Upper lobe of right lung (tissue), 1 donor: ENCODE results near the gene KIF1A. TPM values are rescaled to one million over a fixed set of nuclear protein-coding genes. Genes with fewer than 3 reads are reported as not detected.

Source experiments
- ATAC-seq: fragments of 200-7000 bp; cut with Tn5 transposase; one replicate; pipeline ENCODE4 v1.9.1; 2020; ENCODE audit warnings: mild to moderate bottlenecking, moderate library complexity
- DNase-seq: peaks from one replicate; pipeline ENCODE4 v3.0.0-alpha.2; 2020
- H3K27ac ChIP-seq: fragments of 200-600 bp; one replicate; pipeline ENCODE4 v1.8.0; 2022
- H3K27me3 ChIP-seq: fragments of 200-600 bp; one replicate; pipeline ENCODE4 v1.8.0; 2022; ENCODE audit warnings: mild to moderate bottlenecking
- H3K36me3 ChIP-seq: fragments of 200-600 bp; one replicate; pipeline ENCODE4 v1.8.0; 2022
- H3K4me1 ChIP-seq: fragments of 200-600 bp; one replicate; pipeline ENCODE4 v1.8.0; 2022
- H3K4me3 ChIP-seq: fragments of 200-600 bp; one replicate; pipeline ENCODE4 v1.8.0; 2022; ENCODE audit warnings: mild to moderate bottlenecking
- H3K9me3 ChIP-seq: fragments of 200-600 bp; one replicate; pipeline ENCODE4 v1.8.0; 2022
- CTCF ChIP-seq: fragments of 200-600 bp; IDR thresholded peaks from one replicate; pipeline ENCODE4 v1.8.0; 2022; ENCODE audit warnings: antibody characterized with exemption
- intact Hi-C: fragments of 100-400 bp; cut with DNase I; formaldehyde crosslinking; loops from one replicate; pipeline ENCODE4 v1.11.0; 2022
- total RNA-seq: library from RNA; stranded (reverse); fragmentation: NEBNext Ultra II Directional; extraction: Animal tissue kit (Norgen Biotek cat#: 25700); gene quantifications from one replicate; pipeline ENCODE4 v1.2.1, GENCODE V29; 2021
- donor health status: DM: no; HTN: yes; CAD: no; lungs with severe emphysema.

KIF1A gene
- total RNA-seq, 1 donor from 2014 or later = 0.81 TPM

- H3K4me1 ChIP-seq = no peaks in the 10 kb centered on the region
- intact Hi-C loops = no loop called here
- no peak for DNase-seq
- no peak overlapping the region for H3K27ac ChIP-seq
- ATAC-seq = peak; percentile 16
- H3K27me3 ChIP-seq = no peaks in the 10 kb centered on the region
- H3K4me3 ChIP-seq = no peak overlapping the region
- H3K36me3 ChIP-seq = no peaks in the 10 kb centered on the region
- H3K9me3 ChIP-seq = no peaks in the 10 kb centered on the region
- no peak for TF ChIP-seq CTCF
Observed at GRCh38 chr2:240856151-240856980, 36.3 kb upstream of the KIF1A start.

GRCh38 chr2:240855670-240856069, 35.7 kb upstream of the KIF1A start:
- Histone ChIP-seq H3K36me3 (no peaks in the 10 kb centered on the region), H3K4me3 (no peak overlapping the region), H3K27ac (no peak overlapping the region), H3K27me3 (no peaks in the 10 kb centered on the region), H3K4me1 (no peaks in the 10 kb centered on the region), H3K9me3 (no peaks in the 10 kb centered on the region)
- TF ChIP-seq CTCF = no peak
- intact Hi-C loops = no loop called here
- no peak for ATAC-seq
- DNase-seq = no peak

- no peaks in the 10 kb centered on the region for H3K4me1 ChIP-seq
- H3K27ac ChIP-seq = no peak overlapping the region
- no peaks in the 10 kb centered on the region for H3K36me3 ChIP-seq
- TF ChIP-seq CTCF = no peak
- H3K9me3 ChIP-seq = no peaks in the 10 kb centered on the region
- no peak overlapping the region for H3K4me3 ChIP-seq
- H3K27me3 ChIP-seq = no peaks in the 10 kb centered on the region
- intact Hi-C loops = no loop called here
- DNase-seq (no peak), ATAC-seq (no peak)
Observed at GRCh38 chr2:240852671-240853314, 32.8 kb upstream of the KIF1A start.

GRCh38 chr2:240851078-240851991, 31.3 kb upstream of the KIF1A start:
- Histone ChIP-seq H3K4me3 (no peak overlapping the region), H3K4me1 (no peaks in the 10 kb centered on the region), H3K36me3 (no peaks in the 10 kb centered on the region), H3K27ac (no peak overlapping the region), H3K27me3 (no peaks in the 10 kb centered on the region), H3K9me3 (no peaks in the 10 kb centered on the region)
- ATAC-seq (peak; percentile 95), DNase-seq (peak; percentile 89)
- peak; percentile 94 for TF ChIP-seq CTCF
- intact Hi-C loops = no loop called here

GRCh38 chr2:240850756-240851077, 30.7 kb upstream of the KIF1A start:
- H3K4me1 ChIP-seq = no peaks in the 10 kb centered on the region
- TF ChIP-seq CTCF = no peak
- H3K4me3 ChIP-seq = no peak overlapping the region
- intact Hi-C loops = no loop called here
- H3K27me3 ChIP-seq = no peaks in the 10 kb centered on the region
- ATAC-seq = no peak
- no peaks in the 10 kb centered on the region for H3K9me3 ChIP-seq
- H3K27ac ChIP-seq = no peak overlapping the region
- no peak for DNase-seq
- H3K36me3 ChIP-seq = no peaks in the 10 kb centered on the region
